ENCODE data around the gene ZNF10. TPM values are rescaled to one million over a fixed set of nuclear protein-coding genes. Genes with fewer than 3 reads are reported as not detected.

Gene ZNF10
- total and polyA plus RNA-seq, 5 donors from 2014 or later = 4.8 to 24.2 (median 13.4) TPM

GRCh38 chr12:133120385-133121191 lies 9.8 kb upstream of the ZNF10 start:
- Histone ChIP-seq H3K27ac (ENCODE audit: insufficient read depth, low read length, poor library complexity, severe bottlenecking) (no peak overlapping the region), H3K4me1 (ENCODE audit: control insufficient read depth, insufficient read depth, low read length, poor library complexity, severe bottlenecking) (no peaks in the 10 kb centered on the region), H3K4me3 (ENCODE audit: low read depth, low read length) (no peak overlapping the region), H3K27me3 (ENCODE audit: control insufficient read depth, insufficient read depth, low read length) (no peaks in the 10 kb centered on the region), H3K9me3 (ENCODE audit: control insufficient read depth in 2 of 2, low read length in 2 of 2) (peaks cover 93 to 100% of the 10 kb centered on the region in 2 experiments), H3K36me3 (ENCODE audit: control insufficient read depth, insufficient read depth, low read length) (peaks cover 27% of the 10 kb centered on the region)
- ATAC-seq (ENCODE audit: low read depth in 2 of 2) (no peak), DNase-seq (no peak)
- H3K27me3 Mint-ChIP-seq = no peaks in the 10 kb centered on the region
- H3K27ac Mint-ChIP-seq = no peak overlapping the region
- H3K36me3 Mint-ChIP-seq = peaks cover 54% of the 10 kb centered on the region
- peaks cover 1 to 81% (median 42%) of the 10 kb centered on the region in 7 donors for H3K9me3 Mint-ChIP-seq
- no peak overlapping the region for H3K4me3 Mint-ChIP-seq
- H3K4me1 Mint-ChIP-seq = peaks cover 0 to 2% (median 0%) of the 10 kb centered on the region in 4 donors

- H3K4me3 ChIP-seq (ENCODE audit: low read depth, low read length) = peak overlapping the region; percentile 17
- DNase-seq (no peak), ATAC-seq (ENCODE audit: low read depth in 2 of 2) (no peak)
- peaks cover 5 to 68% (median 31%) of the 10 kb centered on the region in 7 donors for H3K9me3 Mint-ChIP-seq
- H3K4me1 Mint-ChIP-seq = peaks cover 0 to 17% (median 6%) of the 10 kb centered on the region in 4 donors
- H3K4me1 ChIP-seq (ENCODE audit: control insufficient read depth, insufficient read depth, low read length, poor library complexity, severe bottlenecking) = peaks cover under 1% of the 10 kb centered on the region
- H3K9me3 ChIP-seq (ENCODE audit: control insufficient read depth in 2 of 2, low read length in 2 of 2) = peaks cover 69 to 98% of the 10 kb centered on the region in 2 experiments
- H3K27ac Mint-ChIP-seq = no peak overlapping the region
- H3K36me3 Mint-ChIP-seq = peaks cover 51% of the 10 kb centered on the region
- no peaks in the 10 kb centered on the region for H3K27me3 Mint-ChIP-seq
- peaks cover 37% of the 10 kb centered on the region for H3K36me3 ChIP-seq (ENCODE audit: control insufficient read depth, insufficient read depth, low read length)
- no peaks in the 10 kb centered on the region for H3K27me3 ChIP-seq (ENCODE audit: control insufficient read depth, insufficient read depth, low read length)
- no peak overlapping the region for H3K4me3 Mint-ChIP-seq
- no peak overlapping the region for H3K27ac ChIP-seq (ENCODE audit: insufficient read depth, low read length, poor library complexity, severe bottlenecking)
These were observed 5.8 kb upstream of the ZNF10 start for GRCh38 chr12:133124674-133125073.

GRCh38 chr12:133129368-133130037 lies 924 bp upstream of the ZNF10 start:
- peak overlapping the region; percentile 98 to 99 (median 99) for H3K27ac Mint-ChIP-seq
- DNase-seq (peak in 1 of 3 donors; percentile 37), ATAC-seq (ENCODE audit: low read depth in 2 of 2) (no peak)
- peaks cover 21% of the 10 kb centered on the region for H3K36me3 ChIP-seq (ENCODE audit: control insufficient read depth, insufficient read depth, low read length)
- H3K4me3 ChIP-seq (ENCODE audit: low read depth, low read length) = peak overlapping the region; percentile 76
- H3K4me3 Mint-ChIP-seq = peak overlapping the region; percentile 92 to 96 (median 95)
- peaks cover 15% of the 10 kb centered on the region for H3K4me1 ChIP-seq (ENCODE audit: control insufficient read depth, insufficient read depth, low read length, poor library complexity, severe bottlenecking)
- peaks cover 46% of the 10 kb centered on the region for H3K36me3 Mint-ChIP-seq
- H3K27me3 Mint-ChIP-seq = no peaks in the 10 kb centered on the region
- H3K9me3 Mint-ChIP-seq = peaks cover 5 to 66% (median 29%) of the 10 kb centered on the region in 7 donors
- H3K9me3 ChIP-seq (ENCODE audit: control insufficient read depth in 2 of 2, low read length in 2 of 2) = peaks cover 45 to 92% of the 10 kb centered on the region in 2 experiments
- H3K27me3 ChIP-seq (ENCODE audit: control insufficient read depth, insufficient read depth, low read length) = no peaks in the 10 kb centered on the region
- peak overlapping the region; percentile 99 for H3K27ac ChIP-seq (ENCODE audit: insufficient read depth, low read length, poor library complexity, severe bottlenecking)
- H3K4me1 Mint-ChIP-seq = peaks cover 0 to 38% (median 16%) of the 10 kb centered on the region in 4 donors

GRCh38 chr12:133130808-133131128 lies 341 bp downstream of the ZNF10 start:
- DNase-seq = no peak

GRCh38 chr12:133135747-133136146 lies 5.3 kb downstream of the ZNF10 start:
- peaks cover 52% of the 10 kb centered on the region for H3K36me3 ChIP-seq (ENCODE audit: control insufficient read depth, insufficient read depth, low read length)
- DNase-seq (no peak), ATAC-seq (ENCODE audit: low read depth in 2 of 2) (no peak)
- no peak overlapping the region for H3K27ac ChIP-seq (ENCODE audit: insufficient read depth, low read length, poor library complexity, severe bottlenecking)
- Mint-ChIP-seq H3K4me3 (peak overlapping the region in 1 of 4 donors; percentile 60), H3K9me3 (peaks cover 14 to 82% (median 40%) of the 10 kb centered on the region in 7 donors), H3K4me1 (peaks cover 0 to 16% (median 12%) of the 10 kb centered on the region in 4 donors), H3K36me3 (peaks cover 72% of the 10 kb centered on the region), H3K27ac (peak overlapping the region in 1 of 3 donors; percentile 84), H3K27me3 (no peaks in the 10 kb centered on the region)
- no peak overlapping the region for H3K4me3 ChIP-seq (ENCODE audit: low read depth, low read length)
- H3K27me3 ChIP-seq (ENCODE audit: control insufficient read depth, insufficient read depth, low read length) = no peaks in the 10 kb centered on the region
- peaks cover 82 to 99% of the 10 kb centered on the region in 2 experiments for H3K9me3 ChIP-seq (ENCODE audit: control insufficient read depth in 2 of 2, low read length in 2 of 2)
- H3K4me1 ChIP-seq (ENCODE audit: control insufficient read depth, insufficient read depth, low read length, poor library complexity, severe bottlenecking) = peaks cover 7% of the 10 kb centered on the region

More at GRCh38 chr12:133130808-133131128, 341 bp downstream of the ZNF10 start:
- Histone ChIP-seq H3K4me1 (ENCODE audit: control insufficient read depth, insufficient read depth, low read length, poor library complexity, severe bottlenecking) (peaks cover 15% of the 10 kb centered on the region), H3K36me3 (ENCODE audit: control insufficient read depth, insufficient read depth, low read length) (peaks cover 29% of the 10 kb centered on the region), H3K9me3 (ENCODE audit: control insufficient read depth in 2 of 2, low read length in 2 of 2) (peaks cover 45 to 92% of the 10 kb centered on the region in 2 experiments), H3K4me3 (ENCODE audit: low read depth, low read length) (peak overlapping the region; percentile 89), H3K27me3 (ENCODE audit: control insufficient read depth, insufficient read depth, low read length) (no peaks in the 10 kb centered on the region), H3K27ac (ENCODE audit: insufficient read depth, low read length, poor library complexity, severe bottlenecking) (peak overlapping the region; percentile 99)
- Mint-ChIP-seq H3K27ac (peak overlapping the region; percentile 98 to 99 (median 99)), H3K4me1 (peaks cover 0 to 36% (median 16%) of the 10 kb centered on the region in 4 donors), H3K9me3 (peaks cover 10 to 64% (median 23%) of the 10 kb centered on the region in 7 donors), H3K36me3 (peaks cover 50% of the 10 kb centered on the region), H3K27me3 (no peaks in the 10 kb centered on the region), H3K4me3 (peak overlapping the region; percentile 92 to 96 (median 95))
- ATAC-seq (ENCODE audit: low read depth in 2 of 2) = peak in 1 of 2 donors; percentile 2

- no peaks in the 10 kb centered on the region for H3K4me1 ChIP-seq (ENCODE audit: control insufficient read depth, insufficient read depth, low read length, poor library complexity, severe bottlenecking)
- DNase-seq (no peak), ATAC-seq (ENCODE audit: low read depth in 2 of 2) (no peak)
- H3K36me3 ChIP-seq (ENCODE audit: control insufficient read depth, insufficient read depth, low read length) = peaks cover 47% of the 10 kb centered on the region
- Mint-ChIP-seq H3K4me1 (peaks cover 0 to 3% (median 0%) of the 10 kb centered on the region in 4 donors), H3K27ac (no peak overlapping the region), H3K27me3 (no peaks in the 10 kb centered on the region), H3K9me3 (peaks cover 0 to 75% (median 29%) of the 10 kb centered on the region in 7 donors), H3K36me3 (peaks cover 71% of the 10 kb centered on the region), H3K4me3 (peak overlapping the region in 1 of 4 donors; percentile 4)
- H3K27ac ChIP-seq (ENCODE audit: insufficient read depth, low read length, poor library complexity, severe bottlenecking) = no peak overlapping the region
- H3K9me3 ChIP-seq (ENCODE audit: control insufficient read depth in 2 of 2, low read length in 2 of 2) = peaks cover 74 to 97% of the 10 kb centered on the region in 2 experiments
- H3K27me3 ChIP-seq (ENCODE audit: control insufficient read depth, insufficient read depth, low read length) = no peaks in the 10 kb centered on the region
- no peak overlapping the region for H3K4me3 ChIP-seq (ENCODE audit: low read depth, low read length)
These were observed 15.6 kb downstream of the ZNF10 start for GRCh38 chr12:133145981-133146380.

GRCh38 chr12:133156125-133156690 lies 25.8 kb downstream of the ZNF10 start:
- Mint-ChIP-seq H3K4me1 (no peaks in the 10 kb centered on the region), H3K27me3 (no peaks in the 10 kb centered on the region), H3K9me3 (peaks cover 3 to 91% (median 33%) of the 10 kb centered on the region in 7 donors), H3K27ac (no peak overlapping the region), H3K4me3 (no peak overlapping the region), H3K36me3 (peaks cover 63% of the 10 kb centered on the region)
- peaks cover 79 to 96% of the 10 kb centered on the region in 2 experiments for H3K9me3 ChIP-seq (ENCODE audit: control insufficient read depth in 2 of 2, low read length in 2 of 2)
- H3K27me3 ChIP-seq (ENCODE audit: control insufficient read depth, insufficient read depth, low read length) = no peaks in the 10 kb centered on the region
- H3K4me3 ChIP-seq (ENCODE audit: low read depth, low read length) = no peak overlapping the region
- ATAC-seq (ENCODE audit: low read depth in 2 of 2) (no peak), DNase-seq (no peak)
- no peak overlapping the region for H3K27ac ChIP-seq (ENCODE audit: insufficient read depth, low read length, poor library complexity, severe bottlenecking)
- peaks cover 41% of the 10 kb centered on the region for H3K36me3 ChIP-seq (ENCODE audit: control insufficient read depth, insufficient read depth, low read length)
- no peaks in the 10 kb centered on the region for H3K4me1 ChIP-seq (ENCODE audit: control insufficient read depth, insufficient read depth, low read length, poor library complexity, severe bottlenecking)

Data from CD4-positive, CD25-positive, alpha-beta regulatory T cell (primary cell).